ENCODE results near the gene L3MBTL1. TPM values are rescaled to one million over a fixed set of nuclear protein-coding genes. Genes with fewer than 3 reads are reported as not detected.

L3MBTL1 gene
- total RNA-seq, 1 donor from 2014 or later = 5.0 TPM

GRCh38 chr20:43564993-43565757 lies 57.7 kb downstream of the L3MBTL1 start:
- FAIRE-seq = no peak

GRCh38 chr20:43565758-43566104 lies 58.2 kb downstream of the L3MBTL1 start:
- H3K27me3 ChIP-seq (ENCODE audit: control insufficient read depth, insufficient read depth, low read length) = no peaks in the 10 kb centered on the region
- FAIRE-seq = no peak
- no peaks in the 10 kb centered on the region for H3K36me3 ChIP-seq (ENCODE audit: control insufficient read depth, insufficient read depth, low read length)
- TF ChIP-seq CTCF (IDR thresholded peaks at IDR 0.05; ENCODE audit: insufficient read depth, low read length, severe bottlenecking) = no peak
- DNase-seq (ENCODE audit: low read depth) = no peak
- H3K4me3 ChIP-seq (ENCODE audit: low read depth, low read length) = no peak overlapping the region

More at GRCh38 chr20:43564993-43565757, 57.7 kb downstream of the L3MBTL1 start:
- H3K4me3 ChIP-seq (ENCODE audit: low read depth, low read length) = no peak overlapping the region
- TF ChIP-seq CTCF (IDR thresholded peaks at IDR 0.05; ENCODE audit: insufficient read depth, low read length, severe bottlenecking) = no peak
- no peaks in the 10 kb centered on the region for H3K36me3 ChIP-seq (ENCODE audit: control insufficient read depth, insufficient read depth, low read length)
- H3K27me3 ChIP-seq (ENCODE audit: control insufficient read depth, insufficient read depth, low read length) = no peaks in the 10 kb centered on the region
- DNase-seq (ENCODE audit: low read depth) = no peak

- FAIRE-seq = no peak
- no peaks in the 10 kb centered on the region for H3K27me3 ChIP-seq (ENCODE audit: control insufficient read depth, insufficient read depth, low read length)
- no peaks in the 10 kb centered on the region for H3K36me3 ChIP-seq (ENCODE audit: control insufficient read depth, insufficient read depth, low read length)
Observed at GRCh38 chr20:43567477-43567876, 60.0 kb downstream of the L3MBTL1 start.

GRCh38 chr20:43568706-43569105 lies 61.2 kb downstream of the L3MBTL1 start:
- TF ChIP-seq CTCF (IDR thresholded peaks at IDR 0.05; ENCODE audit: insufficient read depth, low read length, severe bottlenecking) = no peak
- Histone ChIP-seq H3K36me3 (ENCODE audit: control insufficient read depth, insufficient read depth, low read length) (no peaks in the 10 kb centered on the region), H3K27me3 (ENCODE audit: control insufficient read depth, insufficient read depth, low read length) (no peaks in the 10 kb centered on the region), H3K4me3 (ENCODE audit: low read depth, low read length) (no peak overlapping the region)
- DNase-seq (ENCODE audit: low read depth) (no peak), FAIRE-seq (no peak)

More at GRCh38 chr20:43567477-43567876, 60.0 kb downstream of the L3MBTL1 start:
- no peak for TF ChIP-seq CTCF (IDR thresholded peaks at IDR 0.05; ENCODE audit: insufficient read depth, low read length, severe bottlenecking)
- DNase-seq (ENCODE audit: low read depth) = no peak
- no peak overlapping the region for H3K4me3 ChIP-seq (ENCODE audit: low read depth, low read length)

- DNase-seq (ENCODE audit: low read depth) = no peak
- no peaks in the 10 kb centered on the region for H3K36me3 ChIP-seq (ENCODE audit: control insufficient read depth, insufficient read depth, low read length)
- no peak overlapping the region for H3K4me3 ChIP-seq (ENCODE audit: low read depth, low read length)
- no peaks in the 10 kb centered on the region for H3K27me3 ChIP-seq (ENCODE audit: control insufficient read depth, insufficient read depth, low read length)
- TF ChIP-seq CTCF (IDR thresholded peaks at IDR 0.05; ENCODE audit: insufficient read depth, low read length, severe bottlenecking) = no peak
- FAIRE-seq = no peak
Observed at GRCh38 chr20:43569282-43569681, 61.8 kb downstream of the L3MBTL1 start.

- DNase-seq (ENCODE audit: low read depth) (no peak), FAIRE-seq (no peak)
- no peak for TF ChIP-seq CTCF (IDR thresholded peaks at IDR 0.05; ENCODE audit: insufficient read depth, low read length, severe bottlenecking)
- Histone ChIP-seq H3K4me3 (ENCODE audit: low read depth, low read length) (no peak overlapping the region), H3K36me3 (ENCODE audit: control insufficient read depth, insufficient read depth, low read length) (no peaks in the 10 kb centered on the region), H3K27me3 (ENCODE audit: control insufficient read depth, insufficient read depth, low read length) (no peaks in the 10 kb centered on the region)
Observed at GRCh38 chr20:43570496-43570895, 63.0 kb downstream of the L3MBTL1 start.

Measured in bronchial epithelial cell (primary cell).